ENCODE results near the gene FAM107B.
"Not testable (repeated sequence)": the region's sequence is repeated elsewhere in the genome, so short reads cannot be mapped to it uniquely, and the experiment has no call there.

FAM107B gene

DNA sequence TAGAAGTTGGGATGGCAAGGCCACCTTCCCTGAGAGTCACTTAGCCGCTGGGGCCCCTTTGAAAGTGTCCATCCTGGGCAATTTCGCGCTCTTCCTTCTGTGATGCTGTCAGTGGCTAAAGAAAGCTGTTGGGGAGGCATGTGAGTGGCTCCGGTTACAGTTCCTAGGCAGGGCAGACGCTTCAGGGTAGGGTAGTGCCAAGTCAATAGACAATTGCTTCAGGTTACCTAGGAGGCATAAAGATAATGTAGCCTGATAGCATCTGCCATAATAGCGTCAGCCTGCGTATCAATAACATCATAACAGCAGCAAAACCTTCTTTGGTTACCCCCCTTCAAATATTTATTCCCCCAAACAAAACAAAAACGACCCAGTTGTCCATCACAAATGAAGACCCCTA lies at the start of gene FAM107B:
Gene FAM107B (minus strand): TSS at position 101 of the 400 bp plus-strand sequence. CDS start 234 bp downstream, outside the sequence.
- no peaks in the 10 kb centered on the region for H3K9me3 Mint-ChIP-seq

DNA sequence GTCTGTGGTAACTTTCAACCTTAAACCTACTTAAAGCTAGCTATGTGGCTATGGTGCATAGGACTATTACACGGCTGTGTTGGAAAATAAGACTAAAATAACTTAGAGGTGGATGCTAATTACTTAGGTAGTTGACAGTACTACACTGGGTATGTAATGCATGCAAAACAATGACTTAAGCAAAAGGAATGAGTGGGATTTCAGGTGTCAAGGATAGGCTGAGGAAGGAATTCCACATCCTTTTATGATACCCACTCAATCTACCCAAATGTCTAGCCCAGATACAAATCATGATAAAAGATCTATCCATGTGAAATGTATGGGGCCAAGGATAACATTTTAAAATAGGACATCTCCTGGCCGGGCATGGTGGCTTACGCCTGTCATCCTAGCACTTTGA lies 49.3 kb upstream of the FAM107B start:
- H3K9me3 Mint-ChIP-seq: no peaks in the 10 kb centered on the region

More for the DNA sequence above, at the start of gene FAM107B:
- Mint-ChIP-seq H3K4me1 (ENCODE audit: low read depth) (peaks cover 4% of the 10 kb centered on the region), H3K27me3 (ENCODE audit: low read depth) (peaks cover 12% of the 10 kb centered on the region), H3K36me3 (ENCODE audit: low read depth) (no peaks in the 10 kb centered on the region), H3K4me3 (no peak within 1 kb of the TSS), H3K27ac (no peak within 1 kb of the TSS)
- no peak for DNase-seq (ENCODE audit: low spot score)

DNA sequence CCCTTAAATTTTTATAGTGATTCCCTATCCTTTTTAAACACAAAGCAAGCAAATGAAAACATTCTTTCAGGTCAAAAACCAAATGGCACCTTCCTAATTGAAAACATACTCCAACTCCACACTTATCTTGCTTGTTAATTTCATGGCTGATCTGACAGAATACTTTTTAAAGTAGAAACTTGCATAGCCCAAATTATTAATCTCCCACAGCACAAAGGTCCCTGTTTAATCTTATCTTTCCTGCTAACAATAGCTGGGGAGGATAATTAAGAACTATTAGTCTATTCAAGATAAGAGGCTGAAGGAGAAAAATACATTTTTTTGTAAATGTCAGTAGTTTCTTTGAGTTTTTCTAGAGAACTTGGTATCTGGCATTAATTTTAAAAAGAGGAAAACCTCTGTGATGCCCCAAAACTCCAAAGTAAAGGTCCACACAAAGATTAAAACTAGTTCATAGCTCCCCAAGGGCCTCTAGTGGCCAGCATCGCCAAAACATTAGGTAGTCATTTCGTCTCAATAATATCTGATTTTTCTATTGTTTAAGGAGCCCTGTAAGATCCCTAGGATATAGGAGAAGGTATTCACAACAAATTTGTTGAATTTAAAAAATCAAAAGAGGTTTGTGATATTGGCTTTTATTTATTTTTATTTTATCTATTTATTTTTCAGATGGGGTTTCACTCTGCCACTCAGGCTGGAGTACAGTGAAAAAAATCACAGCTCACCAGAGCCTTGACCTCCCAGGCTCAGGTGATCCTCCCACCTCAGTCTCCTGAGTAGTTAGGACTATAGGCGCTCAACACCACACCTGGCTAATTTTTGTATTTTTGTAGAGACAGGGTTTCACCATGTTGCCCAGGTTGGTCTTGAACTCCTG lies 48.4 kb upstream of the FAM107B start:
- H3K27ac Mint-ChIP-seq: no peak overlapping the region
- no peak for DNase-seq (ENCODE audit: low spot score)
- H3K27me3 Mint-ChIP-seq (ENCODE audit: low read depth): peaks cover 13% of the 10 kb centered on the region
- no peaks in the 10 kb centered on the region for H3K9me3 Mint-ChIP-seq
- no peak overlapping the region for H3K4me3 Mint-ChIP-seq
- H3K36me3 Mint-ChIP-seq (ENCODE audit: low read depth): no peaks in the 10 kb centered on the region
- peaks cover 6% of the 10 kb centered on the region for H3K4me1 Mint-ChIP-seq (ENCODE audit: low read depth)

More for the DNA sequence above, 49.3 kb upstream of the FAM107B start:
- Mint-ChIP-seq H3K4me1 (ENCODE audit: low read depth) (peaks cover 6% of the 10 kb centered on the region), H3K4me3 (no peak overlapping the region), H3K36me3 (ENCODE audit: low read depth) (no peaks in the 10 kb centered on the region), H3K27me3 (ENCODE audit: low read depth) (peaks cover 13% of the 10 kb centered on the region), H3K27ac (no peak overlapping the region)
- DNase-seq (ENCODE audit: low spot score): no peak

DNA sequence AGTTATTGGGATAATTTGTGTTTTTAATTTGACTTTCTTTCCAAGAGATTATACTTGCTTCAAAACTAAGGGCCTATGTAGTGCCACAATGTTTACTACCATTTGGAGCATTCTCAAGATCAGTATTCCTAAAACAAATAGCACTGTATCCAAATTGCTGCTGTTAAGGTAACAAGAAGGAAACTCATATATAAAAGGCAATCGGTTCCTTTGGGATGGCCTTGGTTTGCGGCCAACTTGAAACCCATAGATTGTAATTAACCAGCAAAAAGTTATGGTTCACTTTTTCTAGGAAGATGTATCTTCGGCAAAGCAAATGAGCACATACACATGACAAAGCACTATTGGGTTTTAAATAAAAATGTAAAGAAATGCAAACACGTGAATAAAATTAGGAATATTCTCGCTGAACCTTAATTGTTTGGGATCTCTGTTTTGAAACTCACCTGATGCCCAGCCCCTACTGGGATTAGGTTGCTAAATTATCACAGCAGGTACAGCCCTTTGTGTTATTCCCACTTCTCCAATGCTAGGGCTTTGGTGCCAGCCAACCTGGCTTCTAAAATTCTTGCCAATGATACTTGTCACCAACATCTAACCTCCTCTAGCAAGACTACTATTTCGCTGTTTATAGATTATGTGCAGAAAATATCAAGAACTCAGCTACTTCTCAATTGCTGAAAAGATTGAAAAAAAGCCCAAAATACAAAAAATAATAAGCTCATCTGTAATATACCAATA lies 47.1 kb upstream of the FAM107B start:
- Mint-ChIP-seq H3K9me3 (no peaks in the 10 kb centered on the region), H3K4me1 (ENCODE audit: low read depth) (peaks cover 6% of the 10 kb centered on the region), H3K4me3 (no peak overlapping the region), H3K27ac (no peak overlapping the region), H3K27me3 (ENCODE audit: low read depth) (peaks cover 13% of the 10 kb centered on the region), H3K36me3 (ENCODE audit: low read depth) (no peaks in the 10 kb centered on the region)
- no peak for DNase-seq (ENCODE audit: low spot score)

DNA sequence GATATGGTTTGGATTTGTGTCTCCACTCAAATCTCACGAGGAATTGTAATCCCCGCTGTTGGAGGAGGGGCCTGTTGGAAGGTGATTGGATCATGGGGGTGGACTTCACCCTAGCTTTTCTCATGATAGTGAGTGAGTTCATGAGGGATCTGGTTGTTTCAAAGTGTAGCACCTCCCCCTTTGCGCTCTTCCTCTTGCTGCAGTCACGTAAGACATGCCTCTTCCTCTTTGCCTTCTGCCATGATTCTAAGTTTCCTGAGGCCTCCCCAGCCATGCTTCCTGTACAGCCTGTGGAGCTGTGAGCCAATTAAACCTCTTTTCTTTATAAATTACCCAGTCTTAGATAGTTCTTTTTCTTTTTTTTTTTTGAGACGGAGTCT lies 46.1 kb upstream of the FAM107B start:
- no peak for DNase-seq (ENCODE audit: low spot score)
- peaks cover 6% of the 10 kb centered on the region for H3K4me1 Mint-ChIP-seq (ENCODE audit: low read depth)
- peaks cover 5% of the 10 kb centered on the region for H3K27me3 Mint-ChIP-seq (ENCODE audit: low read depth)
- H3K36me3 Mint-ChIP-seq (ENCODE audit: low read depth): no peaks in the 10 kb centered on the region
- no peaks in the 10 kb centered on the region for H3K9me3 Mint-ChIP-seq
- no peak overlapping the region for H3K4me3 Mint-ChIP-seq
- no peak overlapping the region for H3K27ac Mint-ChIP-seq

DNA sequence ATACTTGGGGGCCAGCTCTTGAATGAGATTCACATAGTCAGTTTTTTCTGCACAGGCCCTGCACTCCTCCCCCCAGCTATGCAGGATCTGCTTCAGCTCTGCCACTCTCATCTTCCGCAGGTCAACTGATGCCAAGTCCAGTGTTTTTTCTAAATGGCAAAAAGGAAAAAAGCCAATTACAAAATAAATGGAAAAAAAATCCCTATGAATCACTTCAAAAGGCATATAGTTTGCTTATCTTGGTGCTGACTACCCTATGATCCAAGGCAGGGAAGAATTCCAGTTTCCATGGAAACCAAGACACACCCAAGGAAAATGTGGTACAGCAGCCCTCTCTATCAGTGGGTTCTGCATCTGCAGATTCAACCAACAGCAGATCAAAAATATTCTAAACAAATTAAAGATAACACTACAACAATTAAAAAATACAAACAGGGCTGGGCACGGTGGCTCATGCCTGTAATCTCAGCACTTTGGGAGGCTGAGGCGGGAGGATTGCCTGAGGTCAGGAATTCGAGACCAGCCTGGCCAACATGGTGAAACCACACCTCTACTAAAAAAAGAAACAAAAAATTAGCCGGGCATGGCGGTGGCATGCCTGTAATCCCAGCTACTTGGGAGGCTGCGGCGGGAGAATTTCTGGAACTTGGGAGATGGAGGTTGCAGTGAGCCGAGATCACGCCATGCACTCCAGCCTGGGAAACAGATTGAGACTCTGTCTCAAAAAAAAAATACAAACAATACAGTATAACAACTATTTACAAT lies 45.5 kb upstream of the FAM107B start:
- no peaks in the 10 kb centered on the region for H3K36me3 Mint-ChIP-seq (ENCODE audit: low read depth)
- DNase-seq (ENCODE audit: low spot score): no peak
- H3K4me1 Mint-ChIP-seq (ENCODE audit: low read depth): peaks cover 7% of the 10 kb centered on the region
- no peak overlapping the region for H3K27ac Mint-ChIP-seq
- peaks cover 1% of the 10 kb centered on the region for H3K27me3 Mint-ChIP-seq (ENCODE audit: low read depth)
- no peaks in the 10 kb centered on the region for H3K9me3 Mint-ChIP-seq
- H3K4me3 Mint-ChIP-seq: no peak overlapping the region

DNA sequence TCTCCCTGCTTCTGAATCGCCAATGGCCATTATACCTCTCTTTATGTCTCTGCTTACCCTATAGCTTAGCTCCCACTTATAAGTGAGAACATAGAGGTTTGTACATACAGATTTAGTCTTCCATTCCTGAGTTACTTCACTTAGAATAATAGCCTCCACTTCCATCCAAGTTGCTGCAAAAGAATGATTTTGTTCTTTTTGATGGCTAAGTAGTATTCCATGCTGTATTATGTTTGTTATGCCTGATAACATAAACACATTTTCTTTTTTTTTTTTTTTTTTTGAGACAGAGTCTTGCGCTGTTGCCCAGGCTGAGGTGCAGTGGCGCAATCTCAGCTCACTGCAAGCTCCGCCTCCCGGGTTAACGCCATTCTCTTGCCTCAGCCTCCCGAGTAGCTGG lies 42.0 kb upstream of the FAM107B start:
- not testable (repeated sequence) for H3K27me3 Mint-ChIP-seq (ENCODE audit: low read depth); H3K27ac Mint-ChIP-seq; H3K4me3 Mint-ChIP-seq; H3K36me3 Mint-ChIP-seq (ENCODE audit: low read depth); DNase-seq (ENCODE audit: low spot score); H3K9me3 Mint-ChIP-seq
- peaks cover 15% of the 10 kb centered on the region for H3K4me1 Mint-ChIP-seq (ENCODE audit: low read depth)

DNA sequence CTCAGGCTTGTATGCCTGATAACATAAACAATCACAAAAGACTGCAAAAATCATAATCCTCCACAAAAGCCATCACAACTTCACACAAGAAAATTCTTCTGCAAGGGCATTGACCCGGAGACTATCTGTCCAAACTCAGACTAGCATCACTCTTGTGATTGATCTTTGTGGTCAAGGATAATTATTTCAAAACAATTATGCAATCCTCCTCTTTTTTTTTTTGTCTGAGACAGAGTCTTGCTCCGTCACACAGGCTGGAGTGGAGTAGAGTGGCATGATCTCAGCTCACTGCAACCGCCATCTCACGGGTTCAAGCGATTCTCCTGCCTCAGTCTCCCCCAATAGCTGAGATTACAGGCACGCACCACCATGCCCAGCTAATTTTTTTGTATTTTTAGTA lies 41.0 kb upstream of the FAM107B start:
- no peak for DNase-seq (ENCODE audit: low spot score)
- H3K27me3 Mint-ChIP-seq (ENCODE audit: low read depth): no peaks in the 10 kb centered on the region
- no peak overlapping the region for H3K27ac Mint-ChIP-seq
- no peaks in the 10 kb centered on the region for H3K9me3 Mint-ChIP-seq
- H3K4me3 Mint-ChIP-seq: no peak overlapping the region
- no peaks in the 10 kb centered on the region for H3K36me3 Mint-ChIP-seq (ENCODE audit: low read depth)
- H3K4me1 Mint-ChIP-seq (ENCODE audit: low read depth): peaks cover 17% of the 10 kb centered on the region

DNA sequence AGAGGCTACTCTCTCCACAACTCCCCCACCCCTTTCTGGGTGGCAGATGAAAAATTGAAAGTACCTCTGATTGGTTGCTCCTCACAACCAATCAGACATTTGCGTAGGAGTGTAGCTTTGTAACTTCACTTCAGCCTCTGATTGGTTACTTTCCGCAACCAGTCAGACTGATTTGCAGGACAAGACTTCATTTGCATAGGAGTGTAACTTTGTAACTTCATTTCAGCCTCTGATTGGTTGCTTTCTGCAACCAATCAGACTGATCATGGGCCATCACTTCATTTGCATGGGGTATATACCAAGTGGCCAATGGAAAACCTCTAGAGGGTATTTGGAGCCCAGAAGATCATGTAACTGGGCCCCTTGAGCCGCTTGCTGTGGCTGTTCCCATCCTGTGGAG lies 37.6 kb upstream of the FAM107B start:
- DNase-seq (ENCODE audit: low spot score): no peak
- Mint-ChIP-seq H3K27ac (no peak overlapping the region), H3K4me3 (no peak overlapping the region), H3K9me3 (no peaks in the 10 kb centered on the region), H3K36me3 (ENCODE audit: low read depth) (no peaks in the 10 kb centered on the region), H3K4me1 (ENCODE audit: low read depth) (peaks cover 14% of the 10 kb centered on the region), H3K27me3 (ENCODE audit: low read depth) (no peaks in the 10 kb centered on the region)

DNA sequence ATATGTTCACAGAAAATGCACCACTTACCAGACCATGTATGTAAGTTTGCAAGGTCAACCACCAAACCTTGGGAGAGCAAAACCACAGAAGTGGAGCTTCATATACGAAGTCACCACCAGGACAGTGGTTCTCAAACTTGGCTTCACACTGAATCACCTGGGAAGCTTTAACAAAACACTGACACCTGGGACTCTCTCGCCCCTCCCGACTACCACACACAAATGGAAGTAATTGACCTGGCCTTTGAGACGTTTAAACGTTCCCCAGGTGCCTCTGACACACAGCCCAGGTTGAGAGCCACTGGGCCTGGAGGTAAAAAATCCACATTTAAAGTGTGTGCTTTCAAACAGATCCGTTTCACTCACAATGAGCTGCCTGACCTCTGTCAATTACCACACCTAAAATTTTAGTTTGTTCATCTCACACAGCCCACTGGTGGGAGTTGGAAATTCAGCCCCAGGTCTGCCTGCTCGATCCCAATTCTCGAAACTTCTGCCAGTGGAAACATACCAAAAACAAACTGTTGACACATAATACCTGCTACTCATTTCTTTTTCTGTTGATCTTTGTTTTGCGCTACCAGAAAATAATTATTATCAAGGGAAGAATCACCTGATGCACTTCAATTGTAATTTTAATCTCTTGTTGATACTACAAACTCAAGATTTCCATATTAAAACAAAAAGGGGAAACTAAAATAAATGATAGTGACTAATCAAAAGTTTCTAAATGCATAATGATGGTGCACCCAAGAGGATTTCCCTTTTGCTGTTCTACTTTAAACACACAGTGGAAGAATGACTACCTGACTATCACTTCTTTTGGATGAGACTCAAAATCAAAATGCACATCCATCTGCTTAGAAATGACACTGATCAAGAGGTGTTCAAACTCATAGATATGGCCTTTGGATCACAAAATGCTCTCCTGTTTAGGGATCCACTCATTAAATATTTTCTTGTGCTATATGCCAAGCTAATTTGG lies 36.6 kb upstream of the FAM107B start:
- Mint-ChIP-seq H3K9me3 (no peaks in the 10 kb centered on the region), H3K4me3 (no peak overlapping the region), H3K36me3 (ENCODE audit: low read depth) (no peaks in the 10 kb centered on the region), H3K27me3 (ENCODE audit: low read depth) (peaks cover 9% of the 10 kb centered on the region), H3K27ac (no peak overlapping the region), H3K4me1 (ENCODE audit: low read depth) (peaks cover 14% of the 10 kb centered on the region)
- no peak for DNase-seq (ENCODE audit: low spot score)

DNA sequence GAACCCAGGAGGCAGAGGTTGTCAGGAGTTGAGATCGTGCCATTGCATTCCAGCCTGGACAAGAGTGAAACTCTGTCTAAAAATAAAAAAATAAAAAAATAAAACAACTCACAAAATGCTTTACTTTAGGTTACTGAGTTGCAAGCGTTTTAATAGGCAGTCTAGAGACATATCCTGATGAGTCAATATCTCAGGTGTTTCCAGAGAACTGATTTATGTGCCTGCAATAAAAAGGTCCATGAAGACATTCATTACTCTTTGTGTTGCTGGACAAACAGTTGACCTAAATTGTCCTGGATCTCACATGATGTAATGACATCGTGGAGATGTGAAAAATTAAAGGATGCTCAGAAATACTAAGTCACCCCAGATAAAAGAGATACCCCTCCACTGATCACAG lies 31.6 kb upstream of the FAM107B start:
- no peak overlapping the region for H3K4me3 Mint-ChIP-seq

DNA sequence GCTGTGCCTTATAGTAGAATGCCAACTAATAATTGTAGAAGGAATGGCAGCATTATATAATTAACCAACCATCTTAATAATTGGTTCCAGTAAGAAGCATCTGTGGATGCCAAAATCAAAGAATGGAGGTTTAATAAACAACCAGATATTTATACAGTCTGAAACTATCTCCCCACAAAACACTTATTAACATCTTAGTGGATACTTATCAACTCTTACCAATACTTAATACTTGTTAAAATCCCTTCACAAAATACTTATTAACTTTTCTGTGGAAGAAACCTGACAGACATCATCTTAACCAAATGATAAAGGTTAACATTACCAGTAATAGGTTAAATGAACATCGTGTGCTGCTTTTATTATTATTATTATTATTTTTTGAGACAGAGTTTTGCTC lies 29.1 kb upstream of the FAM107B start:
- peaks cover 32% of the 10 kb centered on the region for H3K27me3 Mint-ChIP-seq (ENCODE audit: low read depth)
- H3K4me3 Mint-ChIP-seq: no peak overlapping the region
- H3K4me1 Mint-ChIP-seq (ENCODE audit: low read depth): no peaks in the 10 kb centered on the region
- H3K9me3 Mint-ChIP-seq: no peaks in the 10 kb centered on the region
- no peaks in the 10 kb centered on the region for H3K36me3 Mint-ChIP-seq (ENCODE audit: low read depth)
- no peak overlapping the region for H3K27ac Mint-ChIP-seq
- DNase-seq (ENCODE audit: low spot score): no peak

More for the DNA sequence above, 31.6 kb upstream of the FAM107B start:
- Mint-ChIP-seq H3K27ac (no peak overlapping the region), H3K9me3 (no peaks in the 10 kb centered on the region), H3K36me3 (ENCODE audit: low read depth) (no peaks in the 10 kb centered on the region), H3K27me3 (ENCODE audit: low read depth) (peaks cover 21% of the 10 kb centered on the region), H3K4me1 (ENCODE audit: low read depth) (peaks cover 3% of the 10 kb centered on the region)
- no peak for DNase-seq (ENCODE audit: low spot score)

DNA sequence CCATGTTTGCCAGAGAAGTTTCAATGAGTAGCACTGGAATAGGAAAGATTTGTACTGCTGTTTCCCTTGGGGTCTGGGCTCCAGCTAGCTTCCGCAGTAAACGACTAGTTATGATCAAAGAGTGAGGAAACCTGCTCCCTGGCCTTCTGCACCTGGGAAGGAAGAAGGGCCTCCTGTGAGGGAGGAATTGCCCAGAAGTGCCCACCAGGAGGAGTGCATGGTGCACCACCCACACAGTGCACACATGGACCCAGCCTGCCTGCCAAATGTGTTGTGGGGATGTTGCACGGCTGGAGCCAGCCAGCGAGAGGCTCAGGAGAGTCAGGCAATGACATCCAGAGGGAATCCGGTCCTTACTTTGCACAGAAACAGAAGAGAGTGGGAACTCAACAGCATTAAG lies 27.0 kb upstream of the FAM107B start:
- Mint-ChIP-seq H3K36me3 (ENCODE audit: low read depth) (no peaks in the 10 kb centered on the region), H3K27me3 (ENCODE audit: low read depth) (peaks cover 39% of the 10 kb centered on the region), H3K27ac (no peak overlapping the region), H3K4me1 (ENCODE audit: low read depth) (no peaks in the 10 kb centered on the region), H3K4me3 (no peak overlapping the region), H3K9me3 (no peaks in the 10 kb centered on the region)
- no peak for DNase-seq (ENCODE audit: low spot score)

All from T-helper 2 cell treated with Interferon-gamma antibody and Interleukin-4, amounts not matched to agents 5 μg/mL and 100 μg/mL, for 36 hours (primary cell).